Ramos (cell line): ENCODE data around the gene ANKHD1.
"Not testable (repeated sequence)": the region's sequence is repeated elsewhere in the genome, so short reads cannot be mapped to it uniquely, and the experiment has no call there.

Source experiments
- in situ Hi-C: fragments of 300-500 bp; cut with MboI; formaldehyde crosslinking; loops from one replicate; pipeline ENCODE4 v1.14.3; 2022; ENCODE audit warnings: low sequenced_read_pairs; ENCODE audit not compliant: unreplicated experiment

The ANKHD1 gene

GRCh38 chr5:140418862-140419520, 17.4 kb downstream of the ANKHD1 start:
- in situ Hi-C loops: no loop called here

GRCh38 chr5:140420226-140420570, 18.6 kb downstream of the ANKHD1 start:
- in situ Hi-C loops: no loop called here

- in situ Hi-C loops: no loop called here
Observed at GRCh38 chr5:140420665-140421361, 19.2 kb downstream of the ANKHD1 start.

- in situ Hi-C loops: not testable (repeated sequence)
Observed at GRCh38 chr5:140421375-140421774, 19.7 kb downstream of the ANKHD1 start.

- in situ Hi-C loops: no loop called here
Observed at GRCh38 chr5:140423609-140424008, 22.0 kb downstream of the ANKHD1 start.

GRCh38 chr5:140424135-140424534, 22.5 kb downstream of the ANKHD1 start:
- in situ Hi-C loops: no loop called here

GRCh38 chr5:140427726-140428125, 26.1 kb downstream of the ANKHD1 start:
- in situ Hi-C loops: not testable (repeated sequence)

- in situ Hi-C loops: no loop called here
Observed at GRCh38 chr5:140429724-140430123, 28.1 kb downstream of the ANKHD1 start.

GRCh38 chr5:140432212-140432611, 30.6 kb downstream of the ANKHD1 start:
- in situ Hi-C loops: no loop called here

- in situ Hi-C loops: no loop called here
Observed at GRCh38 chr5:140432916-140433315, 31.3 kb downstream of the ANKHD1 start.

GRCh38 chr5:140457368-140457767, 55.7 kb downstream of the ANKHD1 start:
- in situ Hi-C loops: not testable (repeated sequence)

- in situ Hi-C loops: no loop called here
Observed at GRCh38 chr5:140466981-140467742, 65.5 kb downstream of the ANKHD1 start.

GRCh38 chr5:140468188-140468587, 66.6 kb downstream of the ANKHD1 start:
- in situ Hi-C loops: no loop called here

GRCh38 chr5:140469259-140469658, 67.6 kb downstream of the ANKHD1 start:
- in situ Hi-C loops: no loop called here

GRCh38 chr5:140480310-140481014, 78.8 kb downstream of the ANKHD1 start:
- in situ Hi-C loops: no loop called here

GRCh38 chr5:140481758-140482157, 80.1 kb downstream of the ANKHD1 start:
- in situ Hi-C loops: no loop called here

- in situ Hi-C loops: no loop called here
Observed at GRCh38 chr5:140483055-140483454, 81.4 kb downstream of the ANKHD1 start.

GRCh38 chr5:140488141-140488540, 86.5 kb downstream of the ANKHD1 start:
- in situ Hi-C loops: not testable (repeated sequence)

- in situ Hi-C loops: no loop called here
Observed at GRCh38 chr5:140488914-140489313, 87.3 kb downstream of the ANKHD1 start.

GRCh38 chr5:140497897-140498296, 96.3 kb downstream of the ANKHD1 start:
- in situ Hi-C loops: no loop called here

- in situ Hi-C loops: no loop called here
Observed at GRCh38 chr5:140498591-140498990, 97.0 kb downstream of the ANKHD1 start.
